OCI-LY7 (cell line): ENCODE results near the gene TMEM204. TPM values are rescaled to one million over a fixed set of nuclear protein-coding genes. Genes with fewer than 3 reads are reported as not detected.

ENCODE experiments used
- BruUV-seq: library from RNA; stranded (reverse); fragments of 400-500 nt; replicated peaks from 2 replicates; lab custom pipeline; 2021; lab: Mats Ljungman, UMichigan
- CTCF ChIA-PET: fragments of 300-600 bp; sonication (Branson Sonifier 250); formaldehyde crosslinking; loops from one replicate; lab custom pipeline; 2022; ENCODE audit warnings: antibody characterized with exemption; ENCODE audit not compliant: unreplicated experiment; lab: Charles Lee
- POLR2A ChIA-PET: fragments of 300-600 bp; sonication (Branson Sonifier 250); formaldehyde crosslinking; loops from one replicate; lab custom pipeline; 2022; ENCODE audit warnings: antibody characterized with exemption; lab: Charles Lee
- DNase-seq: peaks from one replicate; pipeline ENCODE4 v3.0.0-alpha.2; 2015; ENCODE audit warnings: low spot score
- H2AFZ ChIP-seq: fragments of 200-600 bp; sonication (generic), shearing (Covaris generic); 2 replicates; pipeline ENCODE4 v1.6.1; 2014; ENCODE audit warnings: mild to moderate bottlenecking, antibody characterized with exemption, low read length, moderate library complexity
- H3K27ac ChIP-seq: fragments of 200-600 bp; sonication (generic); 2 replicates; pipeline ENCODE4 v1.5.1; 2014; ENCODE audit warnings: mixed run types, low read depth, mild to moderate bottlenecking, moderate library complexity, low read length, inconsistent platforms; ENCODE audit not compliant: poor library complexity, severe bottlenecking
- H3K36me3 ChIP-seq: fragments of 200-600 bp; sonication (generic); 2 replicates; pipeline ENCODE4 v1.6.1; 2014; ENCODE audit warnings: mild to moderate bottlenecking, antibody characterized with exemption, low read length, moderate library complexity, mixed read lengths; ENCODE audit not compliant: insufficient read depth
- H3K4me1 ChIP-seq: fragments of 200-600 bp; sonication (generic); 2 replicates; pipeline ENCODE4 v1.5.1; 2014; ENCODE audit warnings: mild to moderate bottlenecking, low read length; ENCODE audit not compliant: insufficient read depth, poor library complexity, severe bottlenecking
- H3K4me2 ChIP-seq: fragments of 200-600 bp; sonication (generic); 2 replicates; pipeline ENCODE4 v1.6.1; 2014; ENCODE audit warnings: mild to moderate bottlenecking, low read length
- H3K4me3 ChIP-seq: fragments of 200-600 bp; sonication (generic); 2 replicates; pipeline ENCODE4 v1.5.1; 2014; ENCODE audit warnings: mild to moderate bottlenecking, low read depth, low read length; ENCODE audit not compliant: poor library complexity, severe bottlenecking
- H3K79me2 ChIP-seq: fragments of 200-600 bp; sonication (generic); 2 replicates; pipeline ENCODE4 v1.6.1; 2016; ENCODE audit warnings: low read depth, mild to moderate bottlenecking, low read length, moderate library complexity, mixed read lengths; ENCODE audit not compliant: insufficient read depth
- H3K9me2 ChIP-seq: fragments of 200-600 bp; sonication (generic); 2 replicates; pipeline ENCODE4 v1.6.1; 2016; ENCODE audit warnings: mild to moderate bottlenecking, low read length, mixed read lengths; ENCODE audit not compliant: insufficient read depth
- H3K9me3 ChIP-seq: fragments of 200-600 bp; sonication (generic); 2 replicates; pipeline ENCODE4 v1.6.1; 2014; ENCODE audit warnings: mild to moderate bottlenecking, mixed run types, low read length, mixed read lengths
- H4K20me1 ChIP-seq: fragments of 200-600 bp; sonication (generic); 2 replicates; pipeline ENCODE4 v1.6.1; 2014; ENCODE audit warnings: mild to moderate bottlenecking, antibody characterized with exemption, low read length, moderate library complexity, mixed read lengths; ENCODE audit not compliant: insufficient read depth
- CTCF ChIP-seq: fragments of 200-600 bp; sonication (generic); conservative IDR thresholded peaks from 2 replicates; pipeline ENCODE4 v1.5.1; 2014; ENCODE audit warnings: mild to moderate bottlenecking, antibody characterized with exemption, low read length, moderate library complexity, mixed read lengths
- EZH2phosphoT487 ChIP-seq: fragments of 200-600 bp; sonication (generic); IDR thresholded peaks from 2 replicates; pipeline ENCODE4 v1.6.1; 2018; ENCODE audit warnings: low read depth, borderline replicate concordance, mild to moderate bottlenecking, mixed run types, antibody characterized with exemption, low read length, moderate library complexity, mixed read lengths
- intact Hi-C: fragments of 100-400 bp; cut with micrococcal nuclease; formaldehyde crosslinking; loops from one replicate; pipeline ENCODE4 v1.10.0; 2022; ENCODE audit not compliant: unreplicated experiment
- total RNA-seq, 2 experiments: library from RNA; depleted of rRNA in 1 of 2; stranded (reverse); fragments of >200 nt in 1 of 2; shearing (Covaris generic) in 1 of 2; gene quantifications; 2 replicates each; pipeline ENCODE4 v1.2.3, GENCODE V29; 2014 to 2022

TMEM204 gene
- total RNA-seq, 2 experiments from 2014 or later, result not detected

- H3K79me2 ChIP-seq, result no peaks in the 10 kb centered on the region
- intact Hi-C loops, result no loop called here
- DNase-seq, result no peak
- TF ChIP-seq EZH2phosphoT487, result no peak
- TF ChIP-seq CTCF, result no peak
- H3K4me2 ChIP-seq, result no peak overlapping the region
- H3K9me2 ChIP-seq, result no peaks in the 10 kb centered on the region
- H3K4me1 ChIP-seq, result no peaks in the 10 kb centered on the region
- H4K20me1 ChIP-seq, result no peaks in the 10 kb centered on the region
- no peak overlapping the region for H3K27ac ChIP-seq
- POLR2A ChIA-PET, result no interaction called here
- CTCF ChIA-PET, result no interaction called here
- no peaks in the 10 kb centered on the region for H3K36me3 ChIP-seq
- no peak overlapping the region for H3K4me3 ChIP-seq
- H2AFZ ChIP-seq, result no peak overlapping the region
- BruUV-seq, result no TSS peak
- H3K9me3 ChIP-seq, result no peaks in the 10 kb centered on the region
Measured at GRCh38 chr16:1486551-1487390, 46.7 kb upstream of the TMEM204 start.

GRCh38 chr16:1487395-1488053 is 45.9 kb upstream of the TMEM204 start:
- Histone ChIP-seq H3K4me3 (no peak overlapping the region), H3K4me2 (no peak overlapping the region), H3K27ac (no peak overlapping the region), H3K9me3 (no peaks in the 10 kb centered on the region), H2AFZ (no peak overlapping the region), H3K4me1 (peaks cover 4% of the 10 kb centered on the region), H3K9me2 (no peaks in the 10 kb centered on the region), H3K79me2 (no peaks in the 10 kb centered on the region), H3K36me3 (no peaks in the 10 kb centered on the region), H4K20me1 (no peaks in the 10 kb centered on the region)
- POLR2A ChIA-PET, result no interaction called here
- no TSS peak for BruUV-seq
- CTCF ChIA-PET, result interaction anchor here (0.5 kb wide), 1 partner anchor 217 kb away, joined by 3 read pairs; no protein-coding TSS in a partner anchor
- intact Hi-C loops, result no loop called here
- no peak for TF ChIP-seq EZH2phosphoT487
- no peak for TF ChIP-seq CTCF
- no peak for DNase-seq
